GM10266 (cell line): ENCODE data around the gene HK1.

Experiments used
- DNase-seq: peaks from one replicate; pipeline ENCODE4 v3.0.0; 2012; ENCODE audit errors: extremely low spot score
- TF ChIP-seq, protein P1 (sequence below): IDR thresholded peaks from 2 replicates; pipeline ENCODE4 v1.5.1; 2012; ENCODE audit warnings: mild to moderate bottlenecking, low read depth; ENCODE audit not compliant: control insufficient read depth, insufficient read depth; ENCODE audit errors: missing control alignments

The HK1 gene

GRCh38 chr10:69285699-69286098 lies 7.4 kb downstream of the HK1 start:
- no peak for DNase-seq
- TF ChIP-seq, protein P1, sequence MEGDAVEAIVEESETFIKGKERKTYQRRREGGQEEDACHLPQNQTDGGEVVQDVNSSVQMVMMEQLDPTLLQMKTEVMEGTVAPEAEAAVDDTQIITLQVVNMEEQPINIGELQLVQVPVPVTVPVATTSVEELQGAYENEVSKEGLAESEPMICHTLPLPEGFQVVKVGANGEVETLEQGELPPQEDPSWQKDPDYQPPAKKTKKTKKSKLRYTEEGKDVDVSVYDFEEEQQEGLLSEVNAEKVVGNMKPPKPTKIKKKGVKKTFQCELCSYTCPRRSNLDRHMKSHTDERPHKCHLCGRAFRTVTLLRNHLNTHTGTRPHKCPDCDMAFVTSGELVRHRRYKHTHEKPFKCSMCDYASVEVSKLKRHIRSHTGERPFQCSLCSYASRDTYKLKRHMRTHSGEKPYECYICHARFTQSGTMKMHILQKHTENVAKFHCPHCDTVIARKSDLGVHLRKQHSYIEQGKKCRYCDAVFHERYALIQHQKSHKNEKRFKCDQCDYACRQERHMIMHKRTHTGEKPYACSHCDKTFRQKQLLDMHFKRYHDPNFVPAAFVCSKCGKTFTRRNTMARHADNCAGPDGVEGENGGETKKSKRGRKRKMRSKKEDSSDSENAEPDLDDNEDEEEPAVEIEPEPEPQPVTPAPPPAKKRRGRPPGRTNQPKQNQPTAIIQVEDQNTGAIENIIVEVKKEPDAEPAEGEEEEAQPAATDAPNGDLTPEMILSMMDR = no peak

DNA sequence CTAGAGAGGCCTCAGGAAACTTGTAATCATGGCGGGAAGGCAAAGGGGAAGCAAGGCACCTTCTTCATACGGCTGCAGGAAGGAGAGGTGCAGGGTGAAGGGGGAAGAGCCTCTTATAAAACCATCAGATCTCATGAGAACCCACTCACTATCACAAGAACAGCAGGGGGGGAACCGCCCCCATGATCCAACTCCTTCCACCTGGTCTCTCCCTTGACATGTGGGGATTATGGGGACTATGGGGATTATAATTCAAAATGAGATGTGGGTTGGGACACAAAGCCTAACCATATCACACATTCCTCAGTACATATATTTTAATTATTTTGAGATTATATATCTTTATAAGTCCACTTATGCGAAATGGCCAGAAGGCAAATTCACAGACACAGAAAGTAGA lies 8.9 kb downstream of the HK1 start:
- DNase-seq = no peak
- TF ChIP-seq, protein P1 = no peak

DNA sequence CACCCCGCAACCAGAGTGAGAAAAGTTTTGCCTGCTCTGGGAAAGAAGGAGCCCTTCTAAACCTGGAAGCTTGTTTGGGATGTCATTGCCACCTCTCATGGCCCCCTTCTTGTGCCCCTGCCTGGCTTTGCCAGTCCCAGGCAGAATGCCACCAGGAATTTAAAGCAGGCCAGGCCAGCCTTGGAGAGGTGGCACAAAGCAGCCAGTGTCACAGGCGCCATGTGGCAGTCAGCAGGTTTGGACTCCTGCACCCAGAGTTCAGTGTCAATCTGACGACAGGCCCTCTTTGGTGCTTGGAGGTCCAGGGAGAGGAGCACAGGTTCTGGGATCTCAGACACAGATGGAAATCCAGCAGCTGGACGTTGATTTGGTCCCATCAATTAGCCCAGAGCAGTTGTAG lies 12.7 kb downstream of the HK1 start:
- no peak for DNase-seq
- TF ChIP-seq, protein P1 = no peak

DNA sequence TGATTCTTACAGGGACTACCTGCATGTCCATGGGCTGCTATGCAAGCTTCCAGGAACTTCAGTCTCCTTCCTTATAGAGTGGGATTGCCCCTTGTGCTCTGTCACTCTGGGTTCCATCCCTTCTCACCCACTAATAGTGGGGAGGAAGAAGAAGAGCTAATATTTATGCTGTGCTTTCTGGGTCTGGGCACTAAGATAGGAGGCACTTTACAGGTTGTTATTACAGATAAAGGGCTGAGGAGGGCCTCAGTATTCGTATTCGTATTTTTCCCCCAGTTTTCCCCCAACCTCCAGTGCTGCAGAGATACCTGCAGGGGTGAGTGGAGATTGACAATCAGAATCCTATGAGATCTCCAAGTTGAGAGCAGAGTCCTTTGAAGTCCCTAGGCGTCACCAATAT lies 14.2 kb downstream of the HK1 start:
- no peak for DNase-seq
- TF ChIP-seq, protein P1 = no peak

GRCh38 chr10:69295027-69295636 lies 16.8 kb downstream of the HK1 start:
- TF ChIP-seq, protein P1 = no peak
- DNase-seq = no peak

DNA sequence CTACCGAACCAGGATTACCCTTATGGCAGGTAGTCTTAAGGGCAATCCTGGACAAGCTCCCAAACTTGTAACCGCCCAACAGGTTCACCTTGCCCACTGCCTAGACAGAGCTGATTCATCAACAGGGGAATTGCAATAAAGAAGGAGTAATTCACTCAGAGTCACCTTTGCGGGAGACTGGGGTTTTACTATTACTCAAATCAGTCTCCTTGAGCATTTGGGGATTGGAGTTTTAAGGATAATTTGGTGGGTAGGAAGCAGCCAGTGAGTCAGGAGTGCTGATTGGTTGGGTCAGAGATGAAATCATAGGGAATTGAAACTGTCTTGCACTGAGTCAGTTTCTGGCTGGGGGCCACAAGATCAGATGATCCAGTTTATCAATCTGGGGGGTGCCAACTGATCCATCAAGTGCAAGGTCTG lies 25.3 kb downstream of the HK1 start:
- DNase-seq = no peak
- TF ChIP-seq, protein P1 = no peak

- no peak for DNase-seq
- TF ChIP-seq, protein P1 = no peak
Observed at GRCh38 chr10:69306421-69306820, 28.1 kb downstream of the HK1 start.
